Retina (tissue), 1 donor: Measurements from ENCODE around the gene LRRC1.

Source experiments
- DNase-seq: peaks from one replicate; pipeline ENCODE4 v3.0.0-alpha.2; 2016

Gene LRRC1

GRCh38 chr6:53929041-53929820 is 134.4 kb downstream of the LRRC1 start:
- DNase-seq, result no peak

- no peak for DNase-seq
Observed at GRCh38 chr6:53929821-53930120, 135.0 kb downstream of the LRRC1 start.

- DNase-seq, result no peak
Observed at GRCh38 chr6:53930330-53930729, 135.5 kb downstream of the LRRC1 start.

GRCh38 chr6:53931086-53931485 is 136.3 kb downstream of the LRRC1 start:
- DNase-seq, result no peak

- no peak for DNase-seq
Observed at GRCh38 chr6:53932516-53932915, 137.7 kb downstream of the LRRC1 start.

GRCh38 chr6:53934023-53934422 is 139.2 kb downstream of the LRRC1 start:
- DNase-seq, result no peak

- no peak for DNase-seq
Observed at GRCh38 chr6:53937461-53937860, 142.7 kb downstream of the LRRC1 start.

- no peak for DNase-seq
Observed at GRCh38 chr6:53938810-53939209, 144.0 kb downstream of the LRRC1 start.

- DNase-seq, result no peak
Observed at GRCh38 chr6:53939830-53940229, 145.0 kb downstream of the LRRC1 start.

GRCh38 chr6:53943395-53943794 is 148.6 kb downstream of the LRRC1 start:
- DNase-seq, result no peak

- no peak for DNase-seq
Observed at GRCh38 chr6:53944091-53944490, 149.3 kb downstream of the LRRC1 start.

GRCh38 chr6:53944543-53944942 is 149.7 kb downstream of the LRRC1 start:
- no peak for DNase-seq

- no peak for DNase-seq
Observed at GRCh38 chr6:53945765-53946407, 151.1 kb downstream of the LRRC1 start.

- DNase-seq, result no peak
Observed at GRCh38 chr6:53947780-53948179, 153.0 kb downstream of the LRRC1 start.

GRCh38 chr6:53951383-53951782 is 156.6 kb downstream of the LRRC1 start:
- DNase-seq, result no peak

GRCh38 chr6:53956068-53956711 is 161.4 kb downstream of the LRRC1 start:
- DNase-seq, result peak; percentile 71

GRCh38 chr6:53956804-53957203 is 162.0 kb downstream of the LRRC1 start:
- no peak for DNase-seq

- DNase-seq, result no peak
Observed at GRCh38 chr6:53959717-53960116, 164.9 kb downstream of the LRRC1 start.

GRCh38 chr6:53960311-53960710 is 165.5 kb downstream of the LRRC1 start:
- no peak for DNase-seq

- peak; percentile 15 for DNase-seq
Observed at GRCh38 chr6:53961679-53962370, 167.0 kb downstream of the LRRC1 start.

GRCh38 chr6:53962646-53963045 is 167.8 kb downstream of the LRRC1 start:
- no peak for DNase-seq

- DNase-seq, result no peak
Observed at GRCh38 chr6:53967415-53967814, 172.6 kb downstream of the LRRC1 start.
